ENCODE data around the gene GIPC3. TPM values are rescaled to one million over a fixed set of nuclear protein-coding genes. Genes with fewer than 3 reads are reported as not detected.

Gene GIPC3
- total RNA-seq, 1 donor = under 0.01 TPM

GRCh38 chr19:3538965-3539755 is 46.1 kb upstream of the GIPC3 start, which contains the start of gene TEKTIP1:
TSS of gene TEKTIP1 (plus strand) at chr19:3539174. CDS start at chr19:3539178, 4 bp downstream.
- H3K79me2 ChIP-seq (ENCODE audit: insufficient read depth, low read length) = no peaks in the 10 kb centered on the region
- H3K4me1 ChIP-seq (ENCODE audit: insufficient read depth, low read length) = no peaks in the 10 kb centered on the region
- DNase-seq (ENCODE audit: insufficient read length, low spot score, missing footprints) = peak; percentile 93
- H2AFZ ChIP-seq (ENCODE audit: low read length) = no peak within 1 kb of the TSS
- TF ChIP-seq CTCF (IDR thresholded peaks at IDR 0.05; ENCODE audit: extremely low read depth, low read depth, low read length) = no peak
- H3K9me3 ChIP-seq (ENCODE audit: low read depth, low read length) = no peaks in the 10 kb centered on the region
- no peaks in the 10 kb centered on the region for H3K27me3 ChIP-seq (ENCODE audit: insufficient read depth, low read length)
- H3K27ac ChIP-seq (ENCODE audit: low read depth, low read length) = no peak within 1 kb of the TSS
- peaks cover 14% of the 10 kb centered on the region for H4K20me1 ChIP-seq (ENCODE audit: insufficient read depth, low read length)
- no peak within 1 kb of the TSS for H3K4me2 ChIP-seq (ENCODE audit: insufficient read depth, low read length)
- peaks cover 14% of the 10 kb centered on the region for H3K36me3 ChIP-seq (ENCODE audit: insufficient read depth, low read length)
- no peak within 1 kb of the TSS for H3K4me3 ChIP-seq (ENCODE audit: insufficient read depth, low read length)

DNA sequence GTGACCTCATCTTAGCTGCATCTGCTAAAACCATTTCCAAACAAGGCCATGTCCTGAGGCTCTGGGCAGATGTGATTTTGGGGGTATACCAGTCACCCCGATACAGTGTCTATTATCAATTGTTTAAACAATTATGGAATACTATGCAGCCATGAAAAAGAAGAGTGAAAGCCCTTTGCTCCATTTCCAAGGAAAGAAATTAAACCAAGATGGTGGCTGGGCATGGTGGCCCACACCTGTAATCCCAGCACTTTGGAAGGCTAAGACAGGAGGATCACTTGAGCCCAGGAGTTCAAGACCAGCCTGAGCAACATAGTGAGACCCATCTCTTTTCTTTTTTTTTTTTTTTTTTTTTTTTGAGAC is 45.5 kb upstream of the GIPC3 start:
- Histone ChIP-seq H3K36me3 (ENCODE audit: insufficient read depth, low read length) (peaks cover 14% of the 10 kb centered on the region), H3K27ac (ENCODE audit: low read depth, low read length) (no peak overlapping the region), H3K4me2 (ENCODE audit: insufficient read depth, low read length) (no peak overlapping the region), H3K27me3 (ENCODE audit: insufficient read depth, low read length) (no peaks in the 10 kb centered on the region), H3K9me3 (ENCODE audit: low read depth, low read length) (no peaks in the 10 kb centered on the region), H3K79me2 (ENCODE audit: insufficient read depth, low read length) (no peaks in the 10 kb centered on the region), H2AFZ (ENCODE audit: low read length) (no peak overlapping the region), H4K20me1 (ENCODE audit: insufficient read depth, low read length) (peaks cover 14% of the 10 kb centered on the region), H3K4me1 (ENCODE audit: insufficient read depth, low read length) (no peaks in the 10 kb centered on the region), H3K4me3 (ENCODE audit: insufficient read depth, low read length) (no peak overlapping the region)
- no peak for DNase-seq (ENCODE audit: insufficient read length, low spot score, missing footprints)
- TF ChIP-seq CTCF (IDR thresholded peaks at IDR 0.05; ENCODE audit: extremely low read depth, low read depth, low read length) = no peak

GRCh38 chr19:3543150-3544057 is 41.9 kb upstream of the GIPC3 start:
- H3K4me3 ChIP-seq (ENCODE audit: insufficient read depth, low read length) = no peak overlapping the region
- H3K79me2 ChIP-seq (ENCODE audit: insufficient read depth, low read length) = peaks cover 4% of the 10 kb centered on the region
- peaks cover 17% of the 10 kb centered on the region for H4K20me1 ChIP-seq (ENCODE audit: insufficient read depth, low read length)
- H3K9me3 ChIP-seq (ENCODE audit: low read depth, low read length) = no peaks in the 10 kb centered on the region
- peak; percentile 87 for DNase-seq (ENCODE audit: insufficient read length, low spot score, missing footprints)
- no peaks in the 10 kb centered on the region for H3K4me1 ChIP-seq (ENCODE audit: insufficient read depth, low read length)
- H3K36me3 ChIP-seq (ENCODE audit: insufficient read depth, low read length) = peaks cover 16% of the 10 kb centered on the region
- no peaks in the 10 kb centered on the region for H3K27me3 ChIP-seq (ENCODE audit: insufficient read depth, low read length)
- no peak for TF ChIP-seq CTCF (IDR thresholded peaks at IDR 0.05; ENCODE audit: extremely low read depth, low read depth, low read length)
- H3K27ac ChIP-seq (ENCODE audit: low read depth, low read length) = no peak overlapping the region
- no peak overlapping the region for H2AFZ ChIP-seq (ENCODE audit: low read length)
- H3K4me2 ChIP-seq (ENCODE audit: insufficient read depth, low read length) = no peak overlapping the region

DNA sequence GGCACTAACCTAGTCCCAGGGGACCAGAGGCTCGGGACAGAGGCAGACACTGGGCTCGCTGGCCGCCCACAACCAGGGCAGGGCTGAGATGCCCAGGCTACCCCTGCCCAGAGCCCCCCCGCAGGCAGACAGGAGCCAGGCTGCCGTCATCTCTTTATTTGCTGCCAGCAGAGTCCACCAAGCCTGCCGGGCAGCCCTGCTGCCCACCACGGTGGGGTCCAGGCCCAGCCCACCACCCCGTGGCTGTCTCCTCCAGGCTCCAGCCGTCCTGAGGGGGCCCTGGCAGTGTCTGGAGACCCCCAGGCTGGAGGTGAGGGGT is 41.3 kb upstream of the GIPC3 start:
- H3K36me3 ChIP-seq (ENCODE audit: insufficient read depth, low read length) = peaks cover 16% of the 10 kb centered on the region
- no peak for TF ChIP-seq CTCF (IDR thresholded peaks at IDR 0.05; ENCODE audit: extremely low read depth, low read depth, low read length)
- DNase-seq (ENCODE audit: insufficient read length, low spot score, missing footprints) = no peak
- H3K4me1 ChIP-seq (ENCODE audit: insufficient read depth, low read length) = no peaks in the 10 kb centered on the region
- H3K27me3 ChIP-seq (ENCODE audit: insufficient read depth, low read length) = no peaks in the 10 kb centered on the region
- H3K27ac ChIP-seq (ENCODE audit: low read depth, low read length) = no peak overlapping the region
- no peaks in the 10 kb centered on the region for H3K9me3 ChIP-seq (ENCODE audit: low read depth, low read length)
- H2AFZ ChIP-seq (ENCODE audit: low read length) = no peak overlapping the region
- peaks cover 8% of the 10 kb centered on the region for H3K79me2 ChIP-seq (ENCODE audit: insufficient read depth, low read length)
- no peak overlapping the region for H3K4me2 ChIP-seq (ENCODE audit: insufficient read depth, low read length)
- H3K4me3 ChIP-seq (ENCODE audit: insufficient read depth, low read length) = no peak overlapping the region
- peaks cover 17% of the 10 kb centered on the region for H4K20me1 ChIP-seq (ENCODE audit: insufficient read depth, low read length)
